Activated CD4-positive, CD25-positive, alpha-beta regulatory T cell treated with anti-CD3 and anti-CD28 coated beads, Interleukin-2, amount 50 U/mL, for 72 hours (primary cell): ENCODE results near the gene FAM156B.
A peak's percentile ranks its signal among the peaks of the same experiment; 100 is the strongest.
"Not testable (repeated sequence)": the region's sequence is repeated elsewhere in the genome, so short reads cannot be mapped to it uniquely, and the experiment has no call there.

Experiments
- DNase-seq: peaks from one replicate; pipeline ENCODE4 v3.0.0; 2021

Gene FAM156B

GRCh38 chrX:52930214-52930613 lies 33.1 kb downstream of the FAM156B start:
- not testable (repeated sequence) for DNase-seq

DNA sequence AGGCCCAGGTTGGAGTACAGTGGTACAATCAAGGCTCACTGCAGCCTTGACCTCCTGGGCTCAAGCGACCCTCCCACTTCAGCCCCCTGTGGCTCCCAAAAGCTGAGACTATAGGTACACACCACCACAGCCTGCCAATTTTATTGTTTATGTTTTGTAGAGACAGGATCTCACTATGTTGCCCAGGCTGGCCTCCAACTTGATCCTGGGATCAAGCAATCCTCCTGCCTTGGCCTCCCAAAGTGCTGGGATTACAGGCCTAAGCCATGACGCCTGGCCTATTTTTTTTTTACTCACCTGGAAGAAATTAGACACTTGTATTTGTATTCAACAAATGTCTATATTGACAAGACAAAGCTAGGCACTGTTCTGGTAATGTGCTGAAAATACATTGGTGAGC lies 36.1 kb downstream of the FAM156B start:
- DNase-seq, result no peak

GRCh38 chrX:52933976-52934703 lies 37.0 kb downstream of the FAM156B start:
- DNase-seq, result no peak

GRCh38 chrX:52934704-52935469 lies 37.8 kb downstream of the FAM156B start:
- peak; percentile 94 for DNase-seq

GRCh38 chrX:52935470-52935784 lies 38.3 kb downstream of the FAM156B start:
- not testable (repeated sequence) for DNase-seq

DNA sequence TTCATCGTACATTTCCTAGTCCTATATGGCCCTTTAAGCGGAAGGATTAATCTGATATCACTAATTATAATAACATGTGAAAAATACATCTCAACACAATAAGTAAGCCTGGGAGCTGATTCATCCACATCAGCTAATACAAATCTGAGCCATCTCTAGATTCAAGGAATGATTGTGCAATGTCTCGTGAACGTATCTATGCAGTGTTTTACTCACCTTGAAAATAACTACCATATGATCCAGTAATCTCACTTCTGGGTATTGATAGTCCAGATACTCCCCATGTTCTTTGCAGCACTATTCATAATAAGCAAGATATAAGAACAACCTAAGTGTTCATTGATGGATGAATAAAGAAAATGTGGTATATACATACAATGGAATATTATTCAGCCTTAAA lies 43.6 kb downstream of the FAM156B start:
- not testable (repeated sequence) for DNase-seq

DNA sequence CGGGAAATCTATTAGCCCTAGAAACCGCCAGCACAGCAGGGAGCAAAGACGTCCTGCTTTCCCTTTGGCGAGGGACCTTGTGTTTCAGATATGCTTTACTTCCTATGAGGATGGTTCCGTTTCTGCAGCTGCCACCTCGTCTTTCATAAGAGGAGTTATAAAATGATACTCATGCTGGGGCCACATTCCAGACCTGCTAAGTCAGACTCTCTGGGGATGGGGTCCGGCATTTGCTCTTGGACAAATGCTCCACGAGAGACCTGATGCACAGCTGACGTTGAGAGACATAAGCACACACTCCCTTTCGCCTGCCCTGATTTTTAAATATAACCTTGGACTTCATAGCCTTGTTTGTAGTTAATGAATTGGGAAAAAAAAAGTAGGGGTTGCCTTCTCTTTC lies 44.6 kb downstream of the FAM156B start:
- not testable (repeated sequence) for DNase-seq

DNA sequence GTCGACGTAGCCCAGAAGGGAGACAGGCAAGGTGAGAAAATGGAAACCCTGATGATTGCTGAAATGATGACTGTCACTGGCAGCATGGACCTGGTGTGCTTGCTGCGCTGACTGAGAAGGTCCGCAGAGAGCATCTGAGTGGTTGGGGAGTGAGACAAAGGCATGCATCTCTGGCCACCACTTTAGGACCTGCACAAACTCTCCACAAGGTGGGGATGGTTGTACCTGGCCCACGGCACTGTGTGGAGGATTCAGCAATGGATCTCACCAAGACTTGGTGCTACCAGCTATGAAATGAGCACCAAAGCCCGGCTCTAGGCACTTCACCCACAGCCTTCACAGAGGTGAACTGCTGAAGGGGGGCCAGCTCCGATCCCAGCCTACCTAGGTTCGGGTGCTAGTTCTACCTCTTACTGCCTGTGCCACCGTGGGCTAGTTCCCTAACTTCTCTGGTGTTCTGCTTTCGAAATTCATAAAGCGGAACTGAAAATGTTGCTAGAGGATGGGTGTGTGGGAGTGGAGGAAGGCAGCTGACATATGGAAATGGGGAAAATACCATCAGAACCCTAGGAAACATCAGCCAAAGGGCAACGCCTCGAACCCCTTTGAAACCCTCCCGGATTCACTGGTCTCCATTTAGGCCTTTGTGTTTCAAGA lies 48.8 kb downstream of the FAM156B start:
- DNase-seq, result not testable (repeated sequence)

DNA sequence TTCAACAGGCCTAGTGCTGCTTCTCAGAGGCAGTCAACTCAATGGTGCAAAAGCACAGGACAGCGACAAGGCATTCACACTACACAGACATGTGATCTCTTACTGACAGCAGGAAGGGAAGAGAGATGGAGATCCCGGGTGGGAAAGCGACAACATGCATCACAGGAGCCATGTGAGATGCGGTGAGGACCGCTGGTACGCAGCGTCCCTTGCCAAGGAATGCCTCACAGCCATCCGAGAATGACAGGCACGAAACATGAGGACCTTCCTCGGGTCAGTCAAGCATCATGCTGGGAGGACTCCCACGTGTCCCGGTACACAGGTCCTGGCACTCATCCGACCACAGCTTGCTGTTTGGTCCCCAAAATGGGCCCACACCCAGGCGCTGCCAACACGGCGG lies 50.4 kb downstream of the FAM156B start:
- not testable (repeated sequence) for DNase-seq

GRCh38 chrX:52948265-52948664 lies 51.1 kb downstream of the FAM156B start:
- DNase-seq, result not testable (repeated sequence)

GRCh38 chrX:52949325-52949724 lies 52.2 kb downstream of the FAM156B start:
- DNase-seq, result not testable (repeated sequence)

DNA sequence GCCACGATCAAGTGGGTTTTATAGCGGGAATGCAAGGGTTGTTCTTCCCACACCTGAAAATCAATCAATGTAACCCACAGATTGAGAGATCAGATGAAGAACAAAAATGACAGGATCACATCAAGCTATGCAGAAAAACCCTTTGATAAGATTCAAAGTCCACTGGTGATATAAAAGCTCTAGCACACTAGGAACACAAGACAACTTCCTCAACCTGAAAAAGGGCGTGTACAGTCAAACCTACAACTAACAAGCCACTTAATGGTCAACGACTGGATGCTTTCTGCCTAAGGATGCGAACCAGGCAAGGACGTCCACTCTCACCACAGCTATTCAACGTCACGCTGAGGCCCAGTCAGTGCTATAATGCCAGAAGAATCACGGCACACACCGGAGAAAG lies 52.8 kb downstream of the FAM156B start:
- not testable (repeated sequence) for DNase-seq
